GM12872 (cell line): ENCODE results near the gene GPR3.

Experiments
- TF ChIP-seq, protein P1 (sequence below): IDR thresholded peaks from 3 replicates; pipeline ENCODE4 v1.5.1; 2011; ENCODE audit warnings: low read depth, mild to moderate bottlenecking, low read length, moderate library complexity; ENCODE audit not compliant: insufficient read depth

Gene GPR3

GRCh38 chr1:27444632-27445031 is 52.2 kb downstream of the GPR3 start:
- TF ChIP-seq, protein P1, sequence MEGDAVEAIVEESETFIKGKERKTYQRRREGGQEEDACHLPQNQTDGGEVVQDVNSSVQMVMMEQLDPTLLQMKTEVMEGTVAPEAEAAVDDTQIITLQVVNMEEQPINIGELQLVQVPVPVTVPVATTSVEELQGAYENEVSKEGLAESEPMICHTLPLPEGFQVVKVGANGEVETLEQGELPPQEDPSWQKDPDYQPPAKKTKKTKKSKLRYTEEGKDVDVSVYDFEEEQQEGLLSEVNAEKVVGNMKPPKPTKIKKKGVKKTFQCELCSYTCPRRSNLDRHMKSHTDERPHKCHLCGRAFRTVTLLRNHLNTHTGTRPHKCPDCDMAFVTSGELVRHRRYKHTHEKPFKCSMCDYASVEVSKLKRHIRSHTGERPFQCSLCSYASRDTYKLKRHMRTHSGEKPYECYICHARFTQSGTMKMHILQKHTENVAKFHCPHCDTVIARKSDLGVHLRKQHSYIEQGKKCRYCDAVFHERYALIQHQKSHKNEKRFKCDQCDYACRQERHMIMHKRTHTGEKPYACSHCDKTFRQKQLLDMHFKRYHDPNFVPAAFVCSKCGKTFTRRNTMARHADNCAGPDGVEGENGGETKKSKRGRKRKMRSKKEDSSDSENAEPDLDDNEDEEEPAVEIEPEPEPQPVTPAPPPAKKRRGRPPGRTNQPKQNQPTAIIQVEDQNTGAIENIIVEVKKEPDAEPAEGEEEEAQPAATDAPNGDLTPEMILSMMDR = no peak
